ENCODE results near the gene CTNNA3.

CTNNA3 gene

GRCh38 chr10:67668448-67668847 lies 27.5 kb downstream of the CTNNA3 start:
- Histone ChIP-seq H3K27ac (ENCODE audit: low read depth, low read length) (no peak overlapping the region), H3K4me2 (ENCODE audit: low read length) (no peak overlapping the region), H3K4me1 (ENCODE audit: control insufficient read depth, low read length) (0 out of 2 replicates have a peak, but pooled peaks cover 3% of the 10 kb centered on the region), H4K20me1 (ENCODE audit: control insufficient read depth, insufficient read depth, low read depth, low read length) (no peaks in the 10 kb centered on the region), H3K4me3 (ENCODE audit: low read length) (no peak overlapping the region), H3K27me3 (ENCODE audit: control insufficient read depth, low read length) (0 out of 2 replicates have a peak, but pooled peaks cover 8% of the 10 kb centered on the region), H3K9me3 (ENCODE audit: control insufficient read depth, insufficient read depth, low read length) (no peaks in the 10 kb centered on the region), H3K36me3 (ENCODE audit: control insufficient read depth, low read length) (no peaks in the 10 kb centered on the region), H3K9me2 (replicated peaks; ENCODE audit: control insufficient read depth, low read length) (no peaks in the 10 kb centered on the region), H3K79me2 (ENCODE audit: control insufficient read depth, low read length) (no peaks in the 10 kb centered on the region), H3F3A (ENCODE audit: control insufficient read depth, insufficient read depth) (no peaks in the 10 kb centered on the region)
- TF ChIP-seq CTCF (IDR thresholded peaks at IDR 0.05; ENCODE audit: low read depth, low read length, poor library complexity, severe bottlenecking) (no peak), EZH2phosphoT487 (IDR thresholded peaks at IDR 0.05; ENCODE audit: borderline replicate concordance, low read length) (no peak)

DNA sequence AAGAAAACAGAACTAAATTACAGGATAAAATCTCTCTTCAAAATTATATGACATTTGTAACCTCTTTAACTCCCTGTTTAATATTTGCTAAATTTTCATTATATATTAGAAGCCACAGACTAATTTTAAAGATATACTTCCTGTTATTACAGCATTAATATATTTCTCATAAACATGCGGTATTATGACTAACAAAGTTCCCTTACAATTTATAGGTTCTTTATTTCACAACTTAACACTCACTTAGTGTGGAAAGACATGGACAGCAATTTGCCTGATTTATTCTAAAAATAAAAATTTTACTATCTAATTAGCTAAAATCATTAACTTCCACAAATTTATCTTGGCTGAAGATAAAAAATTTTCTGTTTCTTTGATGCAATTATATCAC lies 29.0 kb downstream of the CTNNA3 start:
- H3K9me2 ChIP-seq (replicated peaks; ENCODE audit: control insufficient read depth, low read length) = no peaks in the 10 kb centered on the region
- H3K36me3 ChIP-seq (ENCODE audit: control insufficient read depth, low read length) = no peaks in the 10 kb centered on the region
- no peaks in the 10 kb centered on the region for H3K9me3 ChIP-seq (ENCODE audit: control insufficient read depth, insufficient read depth, low read length)
- H3K27me3 ChIP-seq (ENCODE audit: control insufficient read depth, low read length) = 0 out of 2 replicates have a peak, but pooled peaks cover 8% of the 10 kb centered on the region
- H3K4me1 ChIP-seq (ENCODE audit: control insufficient read depth, low read length) = 0 out of 2 replicates have a peak, but pooled peaks cover 3% of the 10 kb centered on the region
- H3K4me2 ChIP-seq (ENCODE audit: low read length) = no peak overlapping the region
- no peak for TF ChIP-seq EZH2phosphoT487 (IDR thresholded peaks at IDR 0.05; ENCODE audit: borderline replicate concordance, low read length)
- no peak for TF ChIP-seq CTCF (IDR thresholded peaks at IDR 0.05; ENCODE audit: low read depth, low read length, poor library complexity, severe bottlenecking)
- H3K4me3 ChIP-seq (ENCODE audit: low read length) = no peak overlapping the region
- no peaks in the 10 kb centered on the region for H3K79me2 ChIP-seq (ENCODE audit: control insufficient read depth, low read length)
- no peak overlapping the region for H3K27ac ChIP-seq (ENCODE audit: low read depth, low read length)
- H3F3A ChIP-seq (ENCODE audit: control insufficient read depth, insufficient read depth) = no peaks in the 10 kb centered on the region
- no peaks in the 10 kb centered on the region for H4K20me1 ChIP-seq (ENCODE audit: control insufficient read depth, insufficient read depth, low read depth, low read length)

- H3K79me2 ChIP-seq (ENCODE audit: control insufficient read depth, low read length) = no peaks in the 10 kb centered on the region
- no peak overlapping the region for H3K4me3 ChIP-seq (ENCODE audit: low read length)
- TF ChIP-seq CTCF (IDR thresholded peaks at IDR 0.05; ENCODE audit: low read depth, low read length, poor library complexity, severe bottlenecking) = peak; percentile 63
- TF ChIP-seq EZH2phosphoT487 (IDR thresholded peaks at IDR 0.05; ENCODE audit: borderline replicate concordance, low read length) = no peak
- 0 out of 2 replicates have a peak, but pooled peaks cover 8% of the 10 kb centered on the region for H3K27me3 ChIP-seq (ENCODE audit: control insufficient read depth, low read length)
- H3K27ac ChIP-seq (ENCODE audit: low read depth, low read length) = no peak overlapping the region
- H3K4me1 ChIP-seq (ENCODE audit: control insufficient read depth, low read length) = 0 out of 2 replicates have a peak, but pooled peaks cover 3% of the 10 kb centered on the region
- no peaks in the 10 kb centered on the region for H3K36me3 ChIP-seq (ENCODE audit: control insufficient read depth, low read length)
- H3K4me2 ChIP-seq (ENCODE audit: low read length) = no peak overlapping the region
- H3K9me3 ChIP-seq (ENCODE audit: control insufficient read depth, insufficient read depth, low read length) = no peaks in the 10 kb centered on the region
- no peaks in the 10 kb centered on the region for H3F3A ChIP-seq (ENCODE audit: control insufficient read depth, insufficient read depth)
- H4K20me1 ChIP-seq (ENCODE audit: control insufficient read depth, insufficient read depth, low read depth, low read length) = no peaks in the 10 kb centered on the region
- H3K9me2 ChIP-seq (replicated peaks; ENCODE audit: control insufficient read depth, low read length) = no peaks in the 10 kb centered on the region
These were observed 29.5 kb downstream of the CTNNA3 start for GRCh38 chr10:67666416-67667034.

Measured in DOHH2 (cell line).